GM03348 (cell line): ENCODE results near the gene NCOR1.
A peak's percentile ranks its signal among the peaks of the same experiment; 100 is the strongest.

Experiments
- DNase-seq: peaks from one replicate; pipeline ENCODE4 v3.0.0; 2012; ENCODE audit warnings: low spot score

The NCOR1 gene

DNA sequence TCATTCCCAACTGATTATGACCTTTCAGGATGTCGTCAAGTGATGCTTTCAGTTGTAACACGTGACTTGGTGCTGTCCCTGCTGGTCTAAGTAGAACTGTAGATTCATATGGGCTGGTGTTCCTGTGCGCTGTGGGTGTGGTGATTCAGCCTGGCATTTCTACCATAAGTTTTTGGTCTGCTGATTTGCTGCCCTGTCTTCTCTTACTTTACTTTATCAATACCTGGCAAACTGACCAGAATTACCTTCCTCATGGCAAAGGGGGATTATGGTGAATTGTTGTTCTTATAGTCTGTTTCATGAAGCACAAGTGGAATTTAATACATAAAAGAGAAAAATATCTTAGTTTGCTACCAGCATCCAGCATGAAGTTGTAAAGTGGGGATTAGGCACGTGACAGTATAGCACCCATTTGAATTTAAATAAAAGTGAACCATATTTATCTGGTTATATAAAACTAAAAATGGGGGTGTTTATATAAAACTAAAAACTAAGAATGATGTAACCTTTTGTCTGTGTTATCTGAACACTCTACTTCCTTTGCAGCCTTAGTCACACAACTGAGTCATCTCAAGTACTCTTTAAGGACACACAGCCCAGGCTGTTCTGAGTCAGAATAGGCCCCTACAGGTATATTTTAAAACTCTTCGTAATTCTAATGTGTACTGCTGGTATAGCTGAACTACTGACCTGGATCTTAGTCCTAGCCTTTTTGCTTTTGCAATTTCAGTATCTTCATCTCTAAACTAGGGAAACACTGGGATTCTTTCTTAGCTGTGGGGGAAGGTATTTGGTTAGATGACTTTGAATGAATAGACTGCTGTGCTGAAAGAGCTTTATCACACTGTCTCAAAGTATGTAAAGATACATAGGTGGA, 187.4 kb downstream of the NCOR1 start:
- DNase-seq: peak; percentile 79

DNA sequence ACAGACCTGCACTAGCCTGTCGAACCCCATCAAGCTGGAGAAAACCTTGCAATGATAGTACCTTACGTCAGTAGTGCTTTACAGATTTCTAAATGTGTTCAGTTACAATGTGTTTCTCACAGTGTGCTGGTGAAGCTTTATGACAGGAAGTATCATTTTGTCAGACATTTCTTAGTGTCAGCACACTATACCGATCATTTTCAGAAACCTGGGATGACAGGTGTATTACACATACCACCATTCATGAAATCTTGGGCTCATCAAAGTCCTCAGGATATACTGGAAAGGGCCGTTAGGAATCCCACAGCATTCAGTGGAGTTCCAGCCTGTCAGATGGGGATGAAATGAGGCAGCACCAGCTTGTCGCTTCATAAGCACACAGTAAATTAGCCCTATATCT, 188.4 kb downstream of the NCOR1 start:
- no peak for DNase-seq

GRCh38 chr17:16025202-16025601, 190.1 kb downstream of the NCOR1 start:
- DNase-seq: no peak

DNA sequence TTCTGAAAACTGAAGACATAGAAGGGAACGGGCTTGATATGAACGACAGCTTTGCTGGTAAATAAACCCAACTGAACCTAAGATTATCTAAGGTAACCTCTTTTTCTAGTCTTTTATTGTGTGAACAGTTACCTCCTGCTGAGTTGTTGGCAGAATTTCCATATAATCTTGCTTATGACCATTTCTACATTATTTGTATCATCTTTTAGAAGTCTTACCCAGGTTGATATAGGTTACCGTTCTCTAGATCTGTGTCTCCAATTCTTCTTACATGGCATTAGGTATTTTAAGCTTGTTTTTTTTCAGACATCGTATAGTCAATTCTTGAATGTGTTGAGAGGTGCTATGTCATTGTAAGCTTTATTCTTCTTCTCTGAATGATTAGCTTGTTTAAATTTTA, 191.5 kb downstream of the NCOR1 start:
- no peak for DNase-seq

GRCh38 chr17:16019347-16019746, 196.0 kb downstream of the NCOR1 start:
- no peak for DNase-seq

DNA sequence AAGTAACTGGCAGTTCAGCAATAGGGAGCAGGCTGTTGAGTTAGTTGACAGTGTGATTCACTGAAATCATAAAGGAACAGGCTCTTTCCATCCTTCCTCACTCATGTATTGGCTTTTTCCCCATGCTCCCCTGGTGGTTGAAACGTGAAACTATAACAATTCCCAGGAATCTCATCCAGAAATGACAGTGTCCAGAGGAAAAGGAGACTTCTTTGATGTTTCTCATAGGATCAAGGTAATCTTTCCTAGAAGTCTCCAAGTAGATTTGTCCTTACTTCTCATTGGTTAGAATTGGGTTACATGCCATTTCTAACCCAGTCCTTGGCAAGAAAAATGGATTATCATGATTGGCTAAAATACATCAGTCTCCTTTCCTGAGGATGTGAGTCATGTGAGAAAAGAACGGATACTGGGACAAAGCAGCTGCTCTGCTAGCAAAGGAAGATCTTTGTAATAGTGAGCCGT, 201.4 kb downstream of the NCOR1 start:
- peak; percentile 51 for DNase-seq

- DNase-seq: no peak
Observed at GRCh38 chr17:16007439-16007838, 207.9 kb downstream of the NCOR1 start.

DNA sequence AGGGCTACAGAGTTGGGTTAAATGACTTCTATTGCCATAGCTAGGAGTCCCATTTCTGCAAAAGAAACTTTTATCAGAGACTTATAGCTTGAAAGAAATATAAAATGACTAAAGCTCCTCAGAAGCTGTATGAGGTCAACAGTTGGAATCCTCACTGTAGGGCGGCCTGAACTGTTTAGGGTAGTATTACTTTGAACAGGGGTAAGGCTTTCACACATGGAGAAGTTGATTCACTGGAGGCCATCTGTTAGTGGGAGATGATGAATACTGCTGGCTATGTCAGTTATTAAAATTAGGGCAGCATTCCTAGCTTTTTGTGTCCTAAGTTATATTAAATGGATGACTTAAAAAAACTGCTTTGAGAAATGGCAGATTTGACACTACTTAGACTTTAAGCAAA, 209.7 kb downstream of the NCOR1 start:
- DNase-seq: no peak

- DNase-seq: no peak
Observed at GRCh38 chr17:16003841-16004240, 211.5 kb downstream of the NCOR1 start.

GRCh38 chr17:16002708-16003260, 212.6 kb downstream of the NCOR1 start:
- no peak for DNase-seq

GRCh38 chr17:16001226-16001897, 214.0 kb downstream of the NCOR1 start:
- DNase-seq: no peak

- DNase-seq: peak; percentile 63
Observed at GRCh38 chr17:15999974-16000827, 215.1 kb downstream of the NCOR1 start.

- DNase-seq: peak; percentile 98
Observed at GRCh38 chr17:15999141-15999973, 216.0 kb downstream of the NCOR1 start, which contains the start of the genes TTC19 and ZSWIM7. TTC19 (plus strand) TSS chr17:15999824; CDS start chr17:15999849, 25 bp downstream. ZSWIM7 (minus strand) TSS chr17:15999704; CDS start chr17:15999594, 110 bp downstream.

- DNase-seq: no peak
Observed at GRCh38 chr17:15998031-15998562, 217.2 kb downstream of the NCOR1 start.

- no peak for DNase-seq
Observed at GRCh38 chr17:15996322-15996721, 219.0 kb downstream of the NCOR1 start.

GRCh38 chr17:15981646-15982580, 233.4 kb downstream of the NCOR1 start:
- DNase-seq: no peak

GRCh38 chr17:15981208-15981607, 234.1 kb downstream of the NCOR1 start:
- DNase-seq: no peak
